CD4-positive, alpha-beta T cell treated with Interleukin-1 beta for 1 hour (primary cell): ENCODE data around the gene SLC34A3.

Experiments used
- DNase-seq, 2 donors: peaks; one replicate each; pipeline ENCODE4 v3.0.0-alpha.2; 2020 to 2022

Gene SLC34A3

GRCh38 chr9:137198051-137198901 lies 32.4 kb upstream of the SLC34A3 start:
- DNase-seq = no peak

- no peak for DNase-seq
Measured at GRCh38 chr9:137198902-137199283, 31.8 kb upstream of the SLC34A3 start.

DNA sequence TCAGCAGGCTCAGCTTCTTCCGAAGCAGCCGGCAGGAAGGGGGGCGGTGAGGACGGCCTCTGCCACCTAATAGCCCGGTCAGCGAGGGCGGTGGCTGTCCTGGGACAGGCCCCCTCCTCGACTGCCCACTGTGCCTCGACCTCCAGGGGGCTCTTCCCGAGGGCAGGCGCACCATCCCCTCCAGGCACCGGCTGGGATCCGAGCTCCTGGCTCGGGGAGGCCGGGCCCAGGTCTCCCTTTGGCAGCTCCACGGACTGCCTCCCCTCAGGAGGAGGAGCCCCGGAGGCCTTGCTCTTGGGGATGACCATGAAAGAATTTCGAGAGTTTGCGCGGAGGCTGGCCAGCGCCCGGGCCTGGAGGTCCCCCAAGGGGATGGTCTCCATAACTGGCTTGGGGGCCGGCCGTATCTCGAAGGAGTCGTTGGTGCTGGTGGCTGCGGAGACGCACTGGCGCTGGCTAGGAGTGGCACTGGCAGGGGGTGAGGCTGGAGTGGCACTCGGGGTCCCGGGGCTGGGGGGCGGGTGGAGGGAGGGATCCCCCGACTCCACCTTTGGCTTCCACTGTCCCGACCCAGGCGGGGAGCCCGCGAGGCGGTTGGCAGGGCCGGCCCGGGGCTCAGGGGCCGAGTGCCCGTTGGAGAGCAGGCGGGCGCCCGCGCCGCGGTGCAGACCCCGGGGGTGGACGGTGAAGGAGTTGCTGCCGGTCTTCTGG lies 31.1 kb upstream of the SLC34A3 start:
- no peak for DNase-seq

DNA sequence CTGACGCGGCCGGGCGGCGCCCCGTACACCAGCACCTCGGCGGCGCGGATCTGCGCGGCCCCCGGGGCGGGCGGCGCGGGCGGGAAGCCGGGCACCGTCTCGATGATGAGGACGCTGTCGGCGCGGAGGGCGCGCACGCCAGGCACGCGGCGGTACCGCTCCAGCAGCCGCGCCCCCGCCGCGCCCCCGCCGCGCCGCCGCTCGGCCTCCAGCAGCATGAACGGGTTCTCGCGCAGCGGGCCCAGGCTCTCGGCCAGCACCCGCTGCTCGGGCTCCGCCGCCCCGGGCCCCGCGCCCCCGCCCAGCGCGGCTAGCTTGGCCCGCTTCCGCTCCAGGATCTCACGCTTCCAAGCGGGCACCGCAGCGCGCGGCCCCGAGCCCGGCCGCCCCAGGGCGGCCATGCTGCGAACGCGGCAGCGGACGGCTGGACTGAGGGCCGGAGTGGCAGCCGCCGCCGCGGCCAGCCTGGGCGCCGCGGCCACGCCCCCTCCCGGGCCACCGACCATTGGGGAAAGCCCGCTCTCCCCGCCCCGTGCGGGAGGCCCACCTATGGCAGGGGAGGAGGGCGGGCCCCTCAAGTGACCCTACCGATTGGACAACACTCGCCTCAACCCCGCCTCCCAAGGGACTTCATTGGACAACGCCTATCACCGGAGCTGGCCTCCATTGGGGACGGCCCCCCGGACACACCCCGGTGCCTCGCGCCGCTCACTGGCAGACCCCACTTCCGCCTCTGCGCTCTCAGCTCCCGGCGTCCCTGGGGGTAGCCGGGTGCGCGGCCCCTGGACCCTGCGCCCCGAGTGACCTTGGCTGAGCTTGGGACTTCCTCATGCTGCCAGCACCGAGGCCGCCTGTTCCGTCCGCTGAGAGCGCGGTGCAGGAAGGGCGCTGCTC lies 30.1 kb upstream of the SLC34A3 start, which contains the start of gene TPRN:
TPRN (minus strand) TSS at position 431 of the 894 bp plus-strand sequence; CDS start at position 401, 30 bp downstream.
- DNase-seq = peak; percentile 98 to 99

GRCh38 chr9:137201205-137201868 lies 29.4 kb upstream of the SLC34A3 start:
- DNase-seq = no peak

DNA sequence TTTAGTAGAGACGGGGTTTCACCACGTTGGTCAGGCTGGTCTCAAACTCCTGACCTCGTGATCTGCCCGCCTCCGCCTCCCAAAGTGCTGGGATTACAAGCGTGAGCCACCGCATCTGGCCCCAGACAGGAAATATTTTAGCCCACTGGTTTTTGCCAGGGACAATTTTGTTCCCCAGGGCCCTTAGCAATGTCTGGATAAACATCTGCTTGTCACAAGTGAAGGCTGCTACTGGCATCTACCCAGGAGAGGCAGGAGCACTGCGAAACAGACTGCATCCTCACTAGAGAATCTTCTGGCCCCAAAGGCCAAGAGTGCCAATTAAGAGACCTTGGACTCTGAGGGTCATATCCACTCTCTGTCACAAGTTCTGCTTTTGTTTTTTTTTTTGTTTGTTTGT lies 27.7 kb upstream of the SLC34A3 start:
- DNase-seq = no peak

DNA sequence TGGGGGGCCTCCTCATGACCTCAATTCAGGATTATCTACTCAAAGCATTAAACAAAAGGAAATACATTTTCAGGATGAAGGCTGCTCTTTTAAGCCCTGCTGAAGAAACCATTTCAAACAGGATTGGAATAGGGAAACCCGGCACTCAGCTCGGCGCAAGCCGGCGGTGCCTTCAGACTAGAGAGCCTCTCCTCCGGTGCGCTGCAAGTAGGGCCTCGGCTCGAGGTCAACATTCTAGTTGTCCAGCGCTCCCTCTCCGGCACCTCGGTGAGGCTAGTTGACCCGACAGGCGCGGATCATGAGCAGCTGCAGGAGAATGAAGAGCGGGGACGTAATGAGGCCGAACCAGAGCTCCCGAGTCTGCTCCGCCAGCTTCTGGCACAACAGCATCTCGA lies 26.0 kb upstream of the SLC34A3 start:
- DNase-seq = no peak

DNA sequence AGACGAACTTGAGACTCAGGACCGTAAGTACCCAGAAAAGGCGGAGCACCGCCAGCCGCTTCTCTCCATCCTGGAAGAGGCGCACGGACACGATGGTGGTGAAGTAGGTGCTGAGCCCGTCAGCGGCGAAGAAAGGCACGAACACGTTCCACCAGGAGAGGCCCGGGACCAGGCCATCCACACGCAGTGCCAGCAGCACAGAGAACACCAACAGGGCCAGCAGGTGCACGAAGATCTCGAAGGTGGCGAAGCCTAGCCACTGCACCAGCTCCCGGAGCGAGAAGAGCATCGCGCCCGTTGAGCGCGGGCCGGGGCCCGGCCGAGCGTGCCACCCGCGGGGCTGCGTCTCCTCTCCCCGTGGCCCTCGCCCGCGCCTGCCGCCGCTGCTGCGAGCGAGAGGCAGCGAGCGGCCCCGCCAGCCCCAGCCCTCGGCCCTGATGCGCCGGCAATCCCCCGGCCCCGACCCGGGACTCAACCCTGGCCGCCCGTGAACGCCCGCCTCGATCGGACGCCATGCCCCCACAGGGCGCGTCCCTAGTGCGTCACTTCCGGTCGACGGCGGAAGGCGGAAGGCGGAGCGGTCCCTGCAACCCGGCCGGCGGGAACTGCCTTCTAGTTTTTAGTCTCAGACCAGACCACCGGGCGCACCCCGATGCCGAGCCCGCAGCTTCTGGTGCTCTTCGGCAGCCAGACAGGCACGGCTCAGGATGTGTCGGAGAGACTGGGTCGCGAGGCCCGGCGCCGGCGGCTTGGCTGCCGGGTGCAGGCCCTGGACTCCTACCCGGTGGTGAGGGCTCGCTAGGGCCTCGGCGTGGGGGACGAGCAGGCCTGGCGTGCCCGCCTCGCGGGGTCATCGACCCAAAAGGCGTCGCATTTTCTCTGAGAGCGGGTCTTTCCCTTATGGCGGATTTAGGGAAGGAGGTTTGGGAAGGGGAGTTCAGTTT lies 25.3 kb upstream of the SLC34A3 start, which contains the start of the genes NDOR1 and TMEM203:
NDOR1 (plus strand) TSS at position 575 of the 944 bp plus-strand sequence; CDS start at position 653, 78 bp downstream.
TMEM203 (minus strand) TSS at position 523 of the 944 bp plus-strand sequence; CDS start at position 289, 234 bp downstream.
- DNase-seq = peak; percentile 90 to 92

DNA sequence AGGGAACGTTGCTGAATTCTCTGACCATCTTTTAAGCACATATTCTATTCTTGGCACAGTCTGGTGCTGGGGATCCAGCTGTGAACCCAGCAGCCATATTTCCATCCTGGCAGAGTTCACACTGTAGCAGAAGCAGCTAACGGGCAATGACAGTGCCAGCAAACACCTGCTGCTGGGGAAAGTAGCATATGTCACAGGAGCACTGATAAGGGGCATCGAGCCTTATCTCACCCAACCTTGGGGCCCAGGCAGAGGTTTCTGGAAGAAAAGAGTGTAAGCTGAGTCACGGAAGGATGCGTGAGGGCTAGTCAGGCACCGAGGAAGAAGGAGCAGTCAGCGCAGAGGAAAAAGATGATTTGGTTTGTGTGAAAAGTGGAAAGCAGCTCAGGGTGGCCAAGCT lies 24.1 kb upstream of the SLC34A3 start:
- DNase-seq = no peak

DNA sequence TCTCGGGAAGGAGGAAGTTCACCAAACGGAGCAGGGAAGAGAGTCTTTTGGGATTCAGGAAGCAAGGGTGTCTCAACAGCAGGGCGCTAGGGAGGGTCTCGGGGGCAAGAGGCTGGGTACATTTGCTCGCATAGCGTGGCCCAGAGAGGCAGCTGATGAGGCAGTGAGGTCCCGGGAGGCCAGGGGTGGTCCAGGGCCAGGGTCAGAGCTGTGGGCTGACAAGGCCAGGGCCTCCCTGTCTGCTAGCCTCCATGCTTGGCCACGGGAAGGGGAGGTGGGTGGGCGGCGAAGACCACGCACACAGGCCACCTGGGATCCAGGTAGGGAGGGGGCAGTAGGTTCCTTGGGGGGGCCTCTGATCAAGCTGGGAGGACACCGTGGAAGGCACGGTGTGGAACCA lies 19.2 kb upstream of the SLC34A3 start:
- DNase-seq = no peak

DNA sequence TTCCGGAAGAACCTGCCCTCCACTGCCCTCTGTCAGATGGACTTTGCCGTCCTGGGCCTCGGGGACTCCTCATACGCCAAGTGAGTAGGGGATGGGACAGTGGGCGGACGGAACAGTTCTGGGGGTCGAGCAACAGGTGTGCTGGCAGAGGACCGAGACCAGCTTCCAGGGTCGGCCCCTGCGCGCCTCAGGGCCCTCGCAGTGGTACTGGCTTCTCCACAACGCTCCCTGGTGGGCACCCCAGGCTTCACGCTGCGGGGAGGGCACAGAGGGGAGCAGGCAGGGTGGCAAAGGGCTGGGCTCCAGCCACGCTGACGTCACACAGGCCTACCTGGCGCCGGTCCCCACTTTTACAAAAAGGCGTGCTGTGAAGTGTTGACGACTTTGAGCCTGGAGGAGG lies 18.2 kb upstream of the SLC34A3 start:
- no peak for DNase-seq

DNA sequence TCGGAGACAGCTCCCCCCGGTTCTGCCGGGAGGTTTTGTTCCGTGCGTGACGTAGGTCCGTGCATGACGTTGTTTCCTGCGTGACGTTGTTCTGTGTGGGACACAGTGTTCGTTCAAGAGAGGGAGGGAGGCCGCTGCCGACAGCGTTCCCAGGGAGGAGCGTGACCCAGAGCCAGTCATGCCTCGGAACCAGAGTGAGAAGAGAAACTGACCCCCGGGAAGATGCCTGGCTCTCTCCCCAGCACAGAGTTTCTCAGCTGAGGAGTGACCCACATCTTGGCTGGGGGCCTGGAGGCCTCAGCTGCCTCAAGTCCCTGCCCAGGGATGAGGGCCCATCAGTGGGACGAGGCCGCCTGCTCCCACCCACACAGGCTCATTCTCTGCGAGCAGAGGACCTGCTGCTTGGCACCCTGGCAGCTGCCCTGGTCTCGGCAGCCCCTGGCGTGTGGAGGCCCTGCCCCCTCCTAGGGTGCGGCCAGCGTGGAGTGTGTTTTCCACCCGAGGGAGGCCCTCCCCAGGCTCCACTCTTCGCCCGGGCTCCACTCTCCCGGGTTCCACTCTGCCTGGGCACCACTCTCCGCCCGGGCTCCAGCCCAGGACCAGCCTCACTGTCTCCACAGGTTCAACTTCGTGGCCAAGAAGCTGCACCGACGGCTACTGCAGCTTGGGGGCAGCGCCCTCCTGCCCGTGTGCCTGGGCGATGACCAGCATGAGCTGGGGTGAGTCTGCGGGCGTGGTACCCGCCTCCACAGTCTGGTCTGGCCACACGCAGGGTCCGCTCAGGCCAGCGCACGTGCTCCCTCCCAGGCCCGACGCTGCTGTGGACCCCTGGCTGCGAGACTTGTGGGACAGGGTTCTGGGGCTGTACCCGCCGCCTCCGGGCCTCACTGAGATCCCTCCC lies 17.3 kb upstream of the SLC34A3 start:
- no peak for DNase-seq

DNA sequence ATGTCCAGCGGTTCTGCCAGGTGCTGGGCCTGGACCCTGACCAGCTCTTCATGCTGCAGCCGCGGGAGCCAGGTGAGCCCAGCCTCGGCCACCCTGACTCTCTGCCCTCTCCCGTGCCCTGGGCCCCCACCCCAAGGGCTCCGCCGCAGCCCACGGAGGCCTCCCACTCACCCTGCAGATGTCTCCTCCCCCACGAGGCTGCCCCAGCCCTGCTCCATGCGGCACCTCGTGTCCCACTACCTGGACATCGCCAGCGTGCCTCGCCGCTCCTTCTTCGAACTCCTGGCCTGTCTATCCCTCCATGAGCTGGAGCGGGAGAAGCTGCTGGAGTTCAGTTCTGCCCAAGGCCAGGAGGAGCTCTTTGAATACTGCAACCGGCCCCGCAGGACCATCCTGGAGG lies 16.1 kb upstream of the SLC34A3 start:
- DNase-seq = no peak

- DNase-seq = no peak
Measured at GRCh38 chr9:137215196-137215986, 15.3 kb upstream of the SLC34A3 start.

DNA sequence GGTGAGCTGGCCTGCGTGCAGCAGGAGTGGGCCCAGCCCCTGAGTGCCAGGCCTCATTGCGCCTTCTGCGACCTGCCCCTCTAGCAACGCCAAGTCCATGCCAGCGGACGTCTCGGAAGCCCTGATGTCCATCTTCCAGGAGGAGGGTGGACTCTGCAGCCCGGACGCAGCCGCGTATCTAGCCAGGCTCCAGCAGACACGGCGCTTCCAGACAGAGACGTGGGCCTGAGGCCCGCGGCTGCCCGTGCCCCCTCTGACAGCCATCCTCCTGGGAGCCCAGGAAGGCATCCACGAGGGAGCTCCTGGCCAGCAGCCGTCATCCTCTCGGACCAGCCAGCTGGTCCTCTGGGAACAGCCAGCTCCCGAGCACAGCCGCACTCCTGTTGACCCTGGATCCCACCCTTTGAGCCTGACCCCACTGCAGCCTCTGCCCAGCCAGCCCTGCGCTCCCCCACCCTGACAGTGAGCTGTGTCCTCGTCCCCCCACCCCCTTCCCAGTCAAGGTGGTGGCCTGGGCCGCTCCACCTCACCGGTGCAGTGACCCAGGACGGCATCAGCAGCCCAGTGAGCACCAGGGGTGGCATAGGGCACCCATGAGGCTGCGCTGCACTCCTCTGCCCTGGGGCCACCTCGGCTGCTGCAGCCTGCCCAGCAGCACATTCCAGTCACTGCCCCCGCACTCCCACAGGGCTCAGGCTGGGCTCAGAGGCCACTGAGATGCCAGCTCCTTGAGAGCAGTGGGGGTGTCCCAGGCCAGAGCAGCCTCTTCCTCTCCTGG lies 14.3 kb upstream of the SLC34A3 start:
- DNase-seq = no peak

DNA sequence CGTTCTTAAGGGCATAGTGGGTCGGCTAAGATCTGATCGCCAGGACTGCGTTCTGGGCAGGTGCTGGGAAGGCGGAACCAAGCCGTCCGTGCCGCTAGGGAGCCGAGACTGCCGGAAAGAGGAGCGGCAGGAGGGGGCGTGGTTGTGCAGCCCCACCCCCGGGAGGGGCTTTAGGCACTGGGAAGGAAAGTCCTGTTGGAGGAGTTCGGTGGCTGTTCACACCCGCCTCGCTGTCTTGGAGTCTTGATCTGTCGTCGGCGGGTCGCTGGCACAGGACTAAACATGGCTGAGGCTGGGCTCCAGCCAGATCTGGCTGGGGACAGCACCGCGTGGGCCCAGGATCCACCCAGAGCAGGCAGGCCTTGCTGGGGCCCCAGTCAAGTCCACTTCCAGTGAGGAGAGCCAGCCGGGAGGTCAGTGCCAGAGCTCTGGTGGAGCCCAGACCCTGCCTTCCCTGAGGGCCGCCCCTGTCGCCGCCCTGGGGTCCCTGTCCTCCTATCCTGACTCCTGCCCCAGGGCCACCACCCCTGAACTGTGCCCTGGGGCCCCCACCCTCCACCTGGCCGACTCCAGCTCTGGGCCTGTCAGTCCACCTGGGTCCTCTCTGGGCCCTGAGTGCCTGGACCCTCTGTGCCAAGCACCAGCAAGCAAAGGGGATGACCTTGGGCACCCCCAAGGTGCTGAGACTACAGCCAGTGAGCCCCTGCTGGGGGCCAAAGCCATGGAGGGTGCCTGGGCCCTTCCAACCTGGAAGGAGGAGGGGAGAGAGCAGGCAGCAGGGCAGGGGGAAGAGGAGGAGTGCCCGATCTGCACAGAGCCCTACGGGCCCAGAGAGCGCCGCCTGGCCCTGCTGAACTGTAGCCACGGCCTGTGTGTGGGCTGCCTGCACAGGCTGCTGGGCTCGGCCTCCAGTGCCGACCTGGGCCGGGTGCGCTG lies 13.2 kb upstream of the SLC34A3 start:
- DNase-seq = no peak

GRCh38 chr9:137218212-137218753 lies 12.4 kb upstream of the SLC34A3 start:
- no peak for DNase-seq
